Fibroblast of mammary gland (primary cell): ENCODE data around the gene BIRC7.

ENCODE experiments used
- DNase-seq: peaks from one replicate; pipeline ENCODE4 v3.0.0-alpha.2; 2010; ENCODE audit warnings: low read depth
- H3K4me3 ChIP-seq: 2 replicates; pipeline ENCODE4 v1.5.1; 2011; ENCODE audit warnings: low read depth, mild to moderate bottlenecking, low read length, moderate library complexity; ENCODE audit not compliant: control insufficient read depth
- CTCF ChIP-seq: conservative IDR thresholded peaks from 2 replicates; pipeline ENCODE4 v1.5.1; 2011; ENCODE audit warnings: low read depth, low read length, inconsistent platforms; ENCODE audit not compliant: control insufficient read depth, insufficient read depth

Gene BIRC7

GRCh38 chr20:63236116-63236837, 572 bp downstream of the BIRC7 start:
- H3K4me3 ChIP-seq = no peak overlapping the region
- TF ChIP-seq CTCF = no peak
- DNase-seq = no peak

- no peak for DNase-seq
- no peak overlapping the region for H3K4me3 ChIP-seq
- no peak for TF ChIP-seq CTCF
Observed at GRCh38 chr20:63238031-63238430, 2.3 kb downstream of the BIRC7 start.

- TF ChIP-seq CTCF = no peak
- no peak for DNase-seq
- H3K4me3 ChIP-seq = no peak overlapping the region
Observed at GRCh38 chr20:63238514-63239125, 2.9 kb downstream of the BIRC7 start.

- TF ChIP-seq CTCF = no peak
- DNase-seq = no peak
- no peak overlapping the region for H3K4me3 ChIP-seq
Observed at GRCh38 chr20:63239431-63239830, 3.7 kb downstream of the BIRC7 start.

- no peak for TF ChIP-seq CTCF
- no peak overlapping the region for H3K4me3 ChIP-seq
Observed at GRCh38 chr20:63240004-63240403, 4.3 kb downstream of the BIRC7 start.

GRCh38 chr20:63241272-63241671, 5.6 kb downstream of the BIRC7 start:
- TF ChIP-seq CTCF = no peak
- DNase-seq = no peak

More at GRCh38 chr20:63240004-63240403, 4.3 kb downstream of the BIRC7 start:
- DNase-seq = no peak

More at GRCh38 chr20:63241272-63241671, 5.6 kb downstream of the BIRC7 start:
- H3K4me3 ChIP-seq = no peak overlapping the region
